ENCODE measurements around the gene ESRRB.

GRCh38 chr14:76329154-76329928 is 46.6 kb upstream of the ESRRB start:
- TF ChIP-seq, protein P1, sequence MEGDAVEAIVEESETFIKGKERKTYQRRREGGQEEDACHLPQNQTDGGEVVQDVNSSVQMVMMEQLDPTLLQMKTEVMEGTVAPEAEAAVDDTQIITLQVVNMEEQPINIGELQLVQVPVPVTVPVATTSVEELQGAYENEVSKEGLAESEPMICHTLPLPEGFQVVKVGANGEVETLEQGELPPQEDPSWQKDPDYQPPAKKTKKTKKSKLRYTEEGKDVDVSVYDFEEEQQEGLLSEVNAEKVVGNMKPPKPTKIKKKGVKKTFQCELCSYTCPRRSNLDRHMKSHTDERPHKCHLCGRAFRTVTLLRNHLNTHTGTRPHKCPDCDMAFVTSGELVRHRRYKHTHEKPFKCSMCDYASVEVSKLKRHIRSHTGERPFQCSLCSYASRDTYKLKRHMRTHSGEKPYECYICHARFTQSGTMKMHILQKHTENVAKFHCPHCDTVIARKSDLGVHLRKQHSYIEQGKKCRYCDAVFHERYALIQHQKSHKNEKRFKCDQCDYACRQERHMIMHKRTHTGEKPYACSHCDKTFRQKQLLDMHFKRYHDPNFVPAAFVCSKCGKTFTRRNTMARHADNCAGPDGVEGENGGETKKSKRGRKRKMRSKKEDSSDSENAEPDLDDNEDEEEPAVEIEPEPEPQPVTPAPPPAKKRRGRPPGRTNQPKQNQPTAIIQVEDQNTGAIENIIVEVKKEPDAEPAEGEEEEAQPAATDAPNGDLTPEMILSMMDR (conservative IDR thresholded peaks at IDR 0.05; ENCODE audit: low read length): no peak
- TF ChIP-seq EZH2phosphoT487 (IDR thresholded peaks at IDR 0.05; ENCODE audit: borderline replicate concordance): no peak
